COR-L47 (cell line): ENCODE measurements around the gene TNS1.

Experiments used
- DNase-seq: peaks from one replicate; lab custom pipeline; 2025; lab: John Stamatoyannopoulos, UW

The TNS1 gene

DNA sequence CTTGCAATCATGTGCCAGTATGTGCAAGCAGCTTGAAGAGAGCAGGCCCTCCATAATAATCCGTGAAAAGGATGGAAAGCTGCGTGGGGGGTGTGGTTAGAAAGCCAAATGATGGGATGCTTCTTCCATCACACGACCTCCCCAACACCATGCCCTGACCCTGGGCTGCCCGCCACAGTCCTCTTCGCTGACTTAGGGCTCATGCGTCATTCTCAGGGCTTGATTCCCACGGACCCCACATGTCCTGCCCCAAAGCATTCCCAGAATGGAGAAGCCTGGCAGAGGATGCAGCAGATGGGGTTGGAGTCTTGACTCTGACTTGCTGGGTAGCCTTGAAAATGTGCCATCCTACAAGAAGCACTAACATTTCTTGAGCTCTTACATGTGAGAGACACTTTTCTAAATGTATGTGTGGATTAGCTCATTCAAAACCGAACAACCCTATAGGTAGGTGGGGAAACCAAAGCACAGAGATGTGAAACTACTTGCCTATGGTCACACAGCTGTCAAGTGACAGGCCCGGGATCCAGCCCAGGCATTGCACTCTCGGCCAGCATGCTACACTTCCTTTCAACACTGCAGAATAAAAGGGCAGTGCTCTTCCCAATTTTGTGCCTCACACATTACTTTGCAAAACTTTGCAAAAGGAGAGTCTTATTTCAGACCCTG is 3.7 kb downstream of the TNS1 start:
- DNase-seq: no peak

DNA sequence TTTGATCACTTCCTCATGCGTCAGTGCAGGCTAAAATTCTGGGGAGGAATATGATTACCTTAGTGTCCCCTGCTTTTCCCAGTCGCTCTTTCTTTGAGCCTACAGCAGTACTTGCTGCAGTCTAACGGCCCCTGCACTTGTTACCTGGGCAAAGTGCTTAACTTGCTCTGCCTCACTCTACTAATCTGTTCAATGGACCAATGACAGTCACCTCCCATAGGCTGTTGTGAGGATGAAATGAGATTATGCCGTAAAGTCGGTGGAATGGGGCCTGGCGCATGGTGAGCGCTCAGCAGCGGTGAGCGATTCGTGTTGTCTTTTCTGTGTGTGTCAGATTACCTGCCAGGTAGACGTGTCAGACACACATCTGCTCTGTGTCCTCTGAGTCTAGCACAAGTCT is 5.3 kb downstream of the TNS1 start:
- no peak for DNase-seq

DNA sequence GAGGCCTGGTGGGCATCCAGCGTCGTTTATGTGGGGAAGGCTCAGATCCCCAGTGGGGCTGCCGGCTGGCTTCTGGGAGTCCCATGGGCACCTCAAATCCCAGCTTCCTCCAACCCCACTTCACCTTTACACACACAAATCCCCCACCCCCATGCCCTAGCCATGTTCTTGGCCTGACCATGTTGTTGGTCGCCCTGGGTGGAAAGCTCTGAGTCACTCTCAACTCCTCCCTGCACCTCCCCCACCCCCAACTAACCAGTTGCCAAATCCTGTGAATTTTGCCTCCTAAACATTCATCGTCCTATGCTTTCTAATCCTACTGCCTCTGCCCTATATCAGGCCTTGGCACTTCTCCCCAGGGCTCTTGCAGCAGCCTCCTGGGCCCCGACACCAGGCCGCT is 6.4 kb downstream of the TNS1 start:
- no peak for DNase-seq

DNA sequence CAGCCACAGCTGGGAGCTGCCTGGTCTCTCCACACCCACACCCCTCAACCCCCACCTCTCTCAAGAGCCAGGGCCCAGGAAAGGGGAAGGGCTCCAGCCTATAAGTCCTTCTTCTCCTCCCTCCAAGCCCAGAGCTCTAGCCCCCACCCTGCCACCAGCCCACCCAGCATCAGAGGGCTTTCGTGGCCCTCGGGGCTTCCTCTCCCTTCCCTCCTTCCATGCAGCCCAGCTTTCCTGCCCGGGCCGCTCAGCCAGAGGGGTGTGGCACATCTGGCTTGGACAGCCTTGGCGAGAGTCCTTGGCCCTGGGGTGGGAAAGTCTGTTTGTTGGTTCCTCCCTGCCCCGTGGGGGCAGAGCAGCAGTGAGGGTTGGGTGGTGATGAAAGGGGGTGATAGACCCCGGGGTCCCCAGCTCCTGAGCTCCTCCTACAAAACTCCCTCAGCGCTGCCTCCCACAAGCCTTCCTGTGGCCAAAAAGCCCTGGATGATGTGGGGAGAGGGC is 7.0 kb downstream of the TNS1 start:
- DNase-seq: no peak

DNA sequence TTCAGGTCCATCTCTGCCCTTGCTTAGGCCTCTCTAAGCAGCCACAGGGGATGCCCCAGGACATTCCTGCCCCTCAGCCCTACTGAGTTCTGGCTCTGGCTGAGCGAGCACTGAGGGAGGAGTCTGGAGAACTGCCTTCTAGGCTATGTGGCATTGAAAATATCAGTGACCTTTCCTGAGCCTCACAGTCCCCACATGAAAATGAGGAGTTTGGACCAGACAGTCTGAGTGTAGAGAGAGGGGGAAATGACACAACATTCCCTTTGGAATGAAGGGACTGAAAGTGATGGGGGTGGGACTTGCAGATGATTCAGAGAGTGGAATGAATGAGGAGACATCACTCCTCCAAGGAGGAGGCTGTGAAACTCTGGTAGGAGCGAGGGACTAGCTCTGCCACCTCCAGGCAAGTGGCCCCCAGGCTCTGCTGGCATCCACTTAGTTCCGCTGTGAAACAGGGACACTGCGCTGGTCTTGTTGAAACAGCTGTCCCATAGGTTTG is 8.0 kb downstream of the TNS1 start:
- no peak for DNase-seq

DNA sequence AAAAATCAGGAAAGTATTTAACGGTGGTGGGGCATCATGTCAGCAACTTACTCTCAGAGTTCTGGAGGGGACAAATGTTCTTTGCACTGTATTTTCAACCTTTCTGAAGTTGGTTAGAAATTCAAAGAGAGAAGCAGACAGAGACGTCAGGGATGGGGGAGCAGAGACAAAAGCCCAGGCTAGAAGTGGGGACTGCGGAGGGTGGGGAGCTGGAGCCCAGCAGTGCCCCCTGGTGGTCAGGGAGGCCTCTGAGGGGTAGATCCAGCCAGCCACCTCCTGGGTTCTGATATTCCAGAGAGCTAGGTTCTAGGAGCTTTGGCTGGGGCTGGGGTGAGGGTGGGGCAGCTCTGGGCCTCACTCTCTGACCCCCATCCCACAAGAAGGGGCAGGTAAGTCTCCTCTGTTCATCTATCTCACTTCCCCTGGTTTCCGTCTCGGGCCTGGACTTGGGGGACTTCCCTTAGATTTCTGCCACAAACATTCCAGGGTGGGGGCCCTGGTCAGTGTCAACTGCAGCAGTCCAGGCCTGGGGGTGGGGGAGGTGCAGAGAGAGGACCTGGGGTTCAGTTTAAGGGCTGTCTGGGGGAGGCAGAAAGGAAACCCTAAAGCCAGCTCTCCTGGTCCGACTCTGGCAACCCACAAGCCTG is 8.9 kb downstream of the TNS1 start:
- peak; percentile 22 for DNase-seq

DNA sequence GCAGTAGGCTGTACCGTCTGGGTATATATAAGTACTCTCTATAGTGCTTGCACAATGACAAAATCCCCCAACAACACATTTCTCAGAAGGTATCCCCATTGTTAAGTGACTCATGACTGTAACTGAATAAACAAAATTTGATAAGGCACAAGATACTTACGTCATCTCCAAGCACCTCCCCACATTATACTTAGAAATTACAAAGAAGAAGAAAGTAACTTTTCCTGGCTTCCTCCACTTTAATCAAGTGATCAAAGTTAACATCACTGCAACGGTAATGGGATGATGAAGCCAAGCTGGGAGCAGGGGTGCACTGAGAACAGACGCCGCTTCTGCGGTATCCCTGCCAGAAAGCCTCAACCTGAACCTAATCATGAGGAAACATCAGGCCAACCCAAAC is 9.7 kb downstream of the TNS1 start:
- DNase-seq: no peak

DNA sequence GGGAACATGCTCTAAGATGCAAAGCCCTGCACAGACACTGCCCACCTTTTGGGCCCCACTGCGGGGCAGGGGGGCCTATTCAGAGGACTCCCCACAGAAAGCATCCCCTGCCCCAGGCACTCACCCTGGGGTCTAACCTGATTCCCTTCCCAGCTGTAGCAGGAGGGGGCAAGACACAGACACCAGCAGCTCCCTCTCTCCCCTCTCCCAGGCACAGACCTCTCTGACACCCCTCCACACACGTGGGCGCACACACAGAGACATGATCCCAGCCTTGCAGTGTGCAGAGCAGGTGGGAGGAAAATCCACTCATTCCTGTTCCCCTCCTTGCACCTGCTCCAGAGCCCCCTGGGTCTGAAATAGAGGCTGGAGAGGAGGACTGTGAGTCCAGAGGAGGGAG is 10.7 kb downstream of the TNS1 start:
- DNase-seq: no peak

DNA sequence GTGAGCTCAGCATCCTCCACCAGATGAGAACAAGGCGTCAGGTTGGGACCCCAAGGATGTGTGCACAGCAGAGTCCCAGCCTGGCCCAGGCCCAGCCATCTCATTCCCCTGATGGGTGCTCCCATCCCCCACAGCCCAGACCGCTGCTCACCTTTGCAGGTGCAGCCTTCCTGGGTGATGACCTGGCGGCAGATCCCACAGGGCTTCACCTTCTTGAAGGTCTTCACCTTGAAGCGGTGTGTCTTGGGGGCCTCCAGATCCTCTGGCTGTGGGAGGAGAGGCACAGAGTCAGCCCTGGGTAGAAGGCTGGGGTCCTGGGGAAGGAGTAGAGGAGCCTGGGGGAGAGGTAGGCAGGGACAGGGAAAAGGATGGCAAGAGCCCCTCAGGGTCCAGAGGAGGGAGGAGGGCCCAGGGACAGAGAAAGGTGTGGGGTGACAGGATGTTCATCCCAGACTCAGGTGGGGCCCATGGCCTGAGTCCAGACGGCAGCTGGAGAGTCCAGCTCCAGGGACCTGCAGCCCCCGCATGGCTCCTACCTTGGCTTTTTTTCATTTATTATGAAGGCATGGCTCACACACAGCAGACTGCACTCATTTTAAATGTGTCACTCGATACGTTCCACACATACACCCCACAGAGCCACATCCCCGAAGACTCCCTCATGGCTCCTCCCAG is 11.9 kb downstream of the TNS1 start:
- DNase-seq: no peak

DNA sequence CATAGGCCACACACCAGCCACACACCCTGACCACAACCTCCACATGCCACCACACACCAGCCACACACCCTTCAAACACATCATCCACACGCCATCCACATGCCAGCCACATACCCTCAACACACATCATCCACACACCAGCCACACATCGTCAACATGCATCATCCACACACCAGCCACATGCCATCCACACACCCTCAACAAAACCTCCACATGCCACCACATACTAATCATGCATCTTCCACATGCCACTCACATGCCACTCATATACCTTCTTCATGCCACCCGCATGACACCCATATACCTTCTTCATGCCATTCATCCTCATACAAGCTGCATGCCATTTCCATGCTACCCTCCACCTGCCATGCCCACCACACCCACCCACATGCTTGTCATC is 12.4 kb downstream of the TNS1 start:
- no peak for DNase-seq

DNA sequence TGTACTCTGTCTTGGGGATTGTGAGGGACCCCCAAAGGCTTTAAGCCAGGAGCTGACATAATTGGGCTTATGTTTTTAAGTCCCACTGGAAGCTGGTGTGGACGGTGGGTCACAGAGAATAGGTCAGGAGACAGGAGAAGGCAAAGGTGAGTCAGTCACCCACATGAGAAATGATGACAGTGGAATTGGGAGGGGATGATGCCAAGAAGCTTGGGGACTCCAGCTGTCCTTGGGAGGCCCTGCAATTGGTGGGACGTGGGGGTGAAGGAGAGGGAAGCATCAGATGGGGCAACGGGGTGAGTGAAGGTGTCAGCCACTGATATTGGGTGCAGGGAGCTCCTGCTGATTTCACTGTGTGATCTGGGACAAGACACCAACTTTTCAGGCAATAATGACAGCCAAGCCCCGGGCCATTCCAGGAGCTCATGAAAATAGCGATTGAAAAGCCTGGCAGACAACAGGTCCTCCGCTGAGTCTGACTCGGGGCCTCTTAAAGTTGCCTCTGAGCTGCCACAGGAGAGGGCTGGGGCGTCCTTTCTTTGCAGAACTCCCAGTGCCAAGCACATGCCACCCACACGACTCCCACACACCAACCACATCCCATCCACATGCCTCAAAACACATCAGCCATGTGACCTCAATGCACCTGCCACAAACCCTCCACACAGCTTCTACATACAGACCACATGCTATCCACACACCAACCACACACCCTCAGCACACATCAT is 13.4 kb downstream of the TNS1 start:
- no peak for DNase-seq

DNA sequence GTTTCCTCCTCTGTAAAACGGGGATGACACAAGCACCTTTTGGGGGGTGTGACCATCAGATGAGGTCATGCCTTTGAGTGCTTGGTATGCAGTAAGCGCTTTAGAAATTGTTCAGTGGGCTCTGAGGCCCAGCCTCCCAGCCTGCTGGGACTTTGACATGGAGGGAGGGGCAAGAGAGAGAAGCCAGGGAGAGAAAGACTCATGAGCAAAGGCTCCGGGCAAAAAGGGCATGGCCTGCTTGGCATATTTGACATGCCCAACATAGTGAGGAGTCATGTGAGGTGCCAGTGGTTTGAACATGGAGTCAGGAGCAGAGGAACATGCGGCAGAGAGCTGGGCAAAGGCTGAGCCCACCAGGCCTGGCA is 14.0 kb downstream of the TNS1 start:
- no peak for DNase-seq

DNA sequence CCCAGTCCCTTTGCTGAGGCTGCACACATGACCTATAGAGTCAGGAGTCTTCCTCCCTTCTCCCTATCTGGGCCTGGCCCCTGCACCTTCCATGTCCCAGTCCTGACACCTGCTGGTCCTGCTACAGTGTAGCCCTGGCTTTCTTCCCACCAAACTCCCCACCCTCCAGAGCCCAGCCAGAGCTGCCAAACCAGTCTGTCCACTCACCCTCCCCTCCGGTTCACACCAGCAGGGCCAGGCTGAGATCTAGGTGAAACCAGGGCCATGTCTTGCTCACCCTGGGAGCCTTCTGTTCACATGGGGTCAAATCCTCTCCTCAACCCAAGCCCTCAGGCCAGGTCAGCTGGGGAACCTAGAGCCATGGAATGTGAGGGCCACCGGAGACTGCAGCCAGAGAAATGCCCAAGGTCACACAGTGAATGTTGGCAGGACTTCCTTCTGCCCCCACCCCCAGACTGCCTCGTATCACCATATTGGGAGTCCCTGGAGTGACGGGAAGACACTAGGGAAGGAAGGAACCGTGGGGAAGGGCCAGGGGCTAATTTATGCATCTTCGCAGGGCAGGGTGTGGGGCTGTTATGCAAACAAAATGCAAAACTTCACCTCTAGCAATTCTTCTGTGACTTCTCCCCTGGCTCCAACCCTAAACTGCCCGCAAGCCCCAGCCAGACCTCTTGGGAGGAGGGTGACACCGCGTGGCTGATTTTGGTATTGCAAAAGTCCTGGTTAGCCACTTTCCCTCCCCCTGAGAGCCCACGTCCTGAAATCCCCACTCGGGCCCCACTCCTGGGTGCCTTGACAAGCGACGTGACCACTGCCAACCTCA is 14.6 kb downstream of the TNS1 start:
- peak; percentile 60 for DNase-seq

DNA sequence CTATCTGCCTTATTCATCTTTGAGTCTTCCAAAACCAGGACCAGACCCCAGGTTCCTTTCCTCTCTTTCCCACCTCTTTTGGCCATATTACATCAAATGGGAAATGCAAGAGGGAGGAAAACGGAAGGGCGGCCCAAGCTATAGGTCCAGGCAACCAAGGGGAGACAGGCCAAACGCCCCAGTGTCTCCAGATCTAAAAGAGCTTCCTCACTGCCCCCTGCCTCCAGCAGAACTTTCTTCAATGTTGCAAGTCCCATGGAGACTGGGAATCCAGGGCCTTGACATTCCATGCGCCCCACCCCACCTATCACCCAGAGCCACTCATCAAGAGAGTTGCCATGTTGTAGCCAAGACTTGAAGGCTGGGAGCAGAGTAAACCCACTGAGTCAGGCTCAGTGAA is 15.4 kb downstream of the TNS1 start:
- no peak for DNase-seq

DNA sequence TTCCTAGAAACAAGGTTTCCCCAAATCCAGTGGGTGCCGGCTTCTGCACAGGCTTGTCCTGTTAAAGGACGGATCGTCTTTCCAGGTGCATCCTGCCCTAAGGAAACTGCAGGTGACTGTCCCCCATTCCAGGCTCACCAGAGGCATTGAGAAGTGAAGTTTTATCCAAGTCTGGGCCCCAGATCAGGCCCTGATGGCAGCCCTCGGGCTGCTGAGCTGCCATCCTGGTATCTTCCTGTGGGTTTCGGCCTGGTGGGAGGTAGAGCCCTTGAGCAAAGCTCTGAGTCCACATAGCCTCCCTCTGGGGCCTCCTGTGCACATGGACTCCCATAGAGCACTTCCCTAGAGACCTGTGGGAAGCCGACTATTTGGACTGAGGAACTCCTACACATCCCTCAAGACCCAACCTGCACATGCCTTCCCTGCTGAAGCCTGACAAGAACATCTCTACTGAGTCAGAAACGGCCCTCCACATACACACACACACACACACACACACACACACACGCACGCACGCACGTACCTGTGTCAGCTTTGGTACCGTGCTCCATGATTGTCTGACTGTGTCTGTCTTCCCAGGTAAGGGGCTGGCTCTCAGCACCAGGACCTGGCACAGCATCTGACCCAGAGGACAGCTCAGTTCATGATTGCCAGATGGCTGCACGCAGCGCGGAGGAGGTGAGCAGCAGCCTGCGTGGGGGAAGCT is 16.4 kb downstream of the TNS1 start:
- no peak for DNase-seq

DNA sequence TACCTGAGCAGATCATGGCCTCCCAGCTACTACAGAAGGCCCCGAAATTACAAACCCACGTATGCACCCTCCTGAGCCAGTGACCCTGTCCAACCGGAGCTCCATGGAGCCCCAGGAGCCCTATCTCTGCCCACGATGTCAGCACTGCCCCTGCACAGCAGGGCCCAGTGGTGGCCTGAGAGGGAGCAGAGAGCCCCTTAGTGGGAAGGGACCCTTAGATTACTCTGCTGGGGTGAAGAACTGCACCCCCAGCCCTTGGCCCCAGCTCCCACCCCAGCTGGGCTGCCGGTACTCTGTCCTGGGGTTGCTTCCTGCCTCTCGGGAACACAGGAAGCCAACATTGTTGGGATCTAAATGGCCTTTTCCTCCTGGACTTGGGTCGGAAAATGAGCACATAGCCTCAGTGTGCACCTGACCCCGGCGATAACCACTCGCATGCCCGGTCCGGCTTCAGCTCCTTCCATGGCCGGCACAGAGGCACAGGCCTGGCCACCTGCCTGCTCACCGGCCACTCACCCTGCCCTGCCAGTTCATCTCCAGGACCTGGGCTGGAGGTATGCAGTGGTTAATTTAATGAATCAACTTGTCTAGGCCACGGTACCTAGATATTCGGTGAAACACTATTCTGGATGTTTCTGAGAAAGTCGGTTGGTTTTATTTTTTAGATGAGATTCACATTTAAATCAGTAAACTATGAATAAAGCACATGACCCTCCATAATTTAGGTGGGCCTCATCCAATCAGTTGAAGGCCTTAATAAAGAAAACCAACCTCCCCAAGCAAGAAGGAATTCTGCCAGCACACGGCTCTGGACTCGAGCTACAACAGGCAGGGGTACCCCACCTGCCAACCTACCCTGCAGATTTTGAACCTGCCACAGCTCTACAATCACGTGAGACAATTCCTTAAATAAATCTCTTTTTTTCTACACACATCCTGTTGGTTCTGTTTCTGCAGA is 19.2 kb downstream of the TNS1 start:
- DNase-seq: no peak

DNA sequence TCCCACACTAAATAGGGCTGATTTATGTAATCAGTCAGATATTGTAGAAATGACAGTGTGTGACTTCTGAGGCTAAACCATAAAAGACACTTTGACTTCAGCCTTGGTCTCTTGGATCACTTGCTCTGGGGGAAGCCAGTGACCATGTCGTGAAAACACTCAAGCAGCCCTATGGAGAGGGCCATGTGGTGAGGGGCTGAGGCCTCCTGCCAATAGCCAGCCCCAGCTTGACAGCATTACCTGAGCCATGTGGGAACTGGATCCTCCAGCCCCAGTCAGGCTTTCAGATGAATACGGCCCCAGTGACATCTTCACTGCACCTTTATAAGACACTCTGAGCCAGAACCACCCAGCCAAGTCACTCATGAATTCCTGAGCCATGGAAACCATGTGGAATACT is 20.8 kb downstream of the TNS1 start:
- no peak for DNase-seq

DNA sequence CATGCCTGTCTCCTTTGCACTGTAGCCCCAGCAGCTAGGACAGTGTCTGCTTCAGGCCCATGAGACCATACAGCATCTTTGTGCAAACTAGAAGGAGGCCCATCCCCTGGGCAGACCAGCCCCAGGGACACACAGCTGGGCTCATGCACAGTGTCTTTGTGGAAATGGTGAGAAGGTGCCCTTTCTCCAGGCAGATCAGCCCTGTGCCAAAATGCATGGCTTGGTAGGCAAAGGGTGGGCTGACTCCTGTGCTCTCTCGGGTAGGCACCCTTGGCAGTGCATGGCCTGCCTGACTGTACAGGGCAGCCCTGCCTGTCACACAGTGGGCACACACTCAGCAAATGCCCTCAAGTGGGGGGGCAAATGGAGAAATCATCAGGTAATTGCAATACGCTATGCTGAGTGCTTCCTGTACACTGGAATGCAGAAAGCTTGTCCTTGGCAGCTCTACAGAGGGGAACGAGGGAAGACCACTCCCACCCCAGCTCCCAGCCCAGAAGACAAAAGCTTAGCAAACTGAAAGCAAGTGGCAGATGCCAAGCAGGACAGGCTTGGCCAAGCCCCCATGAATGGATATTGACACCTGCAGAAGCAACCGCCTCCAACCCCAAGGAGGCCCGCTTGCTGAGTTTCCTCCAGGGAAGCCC is 21.6 kb downstream of the TNS1 start:
- no peak for DNase-seq

DNA sequence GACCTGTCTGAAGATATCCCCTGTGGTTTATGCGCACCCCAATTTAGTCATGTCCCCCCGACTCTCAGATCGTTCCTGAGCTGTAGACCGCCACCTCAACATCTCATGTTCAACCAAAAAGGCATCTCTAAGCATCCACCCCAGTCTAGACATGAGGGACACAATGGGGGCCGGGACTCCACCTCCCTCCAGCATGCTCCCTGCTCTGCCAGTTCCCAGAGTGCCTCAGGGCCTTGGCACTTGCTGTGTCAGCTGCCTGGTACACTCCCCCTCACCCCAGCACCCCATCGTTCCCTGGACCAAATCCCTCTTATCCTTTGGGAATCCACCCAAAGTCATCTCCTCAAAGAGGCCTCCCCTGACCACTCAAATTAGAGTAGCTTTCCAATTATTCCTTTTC is 22.2 kb downstream of the TNS1 start:
- no peak for DNase-seq
